Thyroid gland (tissue), 4 donors: ENCODE results near the gene CAMTA1. TPM values are rescaled to one million over a fixed set of nuclear protein-coding genes. Genes with fewer than 3 reads are reported as not detected.

ENCODE experiments used
- DNase-seq, 2 donors: peaks; one replicate each; pipeline ENCODE4 v3.0.0-alpha.2; 2019
- H3K27ac ChIP-seq, 3 donors: fragments of 200-600 bp; sonication (generic); 1 replicate in 2 of 3; 2 replicates in 1 of 3; pipeline ENCODE4 v1.5.1; 2016 to 2019; ENCODE audit warnings: mild to moderate bottlenecking in 1 of 3, moderate library complexity in 1 of 3
- H3K27me3 ChIP-seq: fragments of 200-600 bp; sonication (generic); one replicate; pipeline ENCODE4 v1.5.1; 2019
- H3K36me3 ChIP-seq, 2 donors: fragments of 200-600 bp; sonication (generic); one replicate each; pipeline ENCODE4 v1.5.1; 2016 to 2019
- H3K4me1 ChIP-seq, 2 donors: fragments of 200-600 bp; sonication (generic); one replicate each; pipeline ENCODE4 v1.5.1; 2017 to 2019
- H3K4me3 ChIP-seq, 3 donors: fragments of 200-600 bp; sonication (generic); replicated peaks in 1 of 3; 1 replicate in 2 of 3; 2 replicates in 1 of 3; pipeline ENCODE4 v1.5.1; 2016; ENCODE audit warnings: mild to moderate bottlenecking in 1 of 3
- H3K9me3 ChIP-seq: fragments of 200-600 bp; sonication (generic); one replicate; pipeline ENCODE4 v1.5.1; 2017
- POLR2A ChIP-seq, 2 donors: fragments of 450-650 bp; IDR thresholded peaks; one replicate each; pipeline ENCODE4 v1.6.1; 2017; ENCODE audit warnings: antibody characterized with exemption in 2 of 2, mild to moderate bottlenecking in 2 of 2, moderate library complexity in 1 of 2
- WGBS, 2 donors: methylation state at CpG; one replicate each; pipeline ENCODE4 v1.1.5; 2017; 5-methylcytosine and 5-hydroxymethylcytosine counted together
- intact Hi-C: fragments of 100-400 bp; cut with DNase I; formaldehyde crosslinking; loops from one replicate; pipeline ENCODE4 v1.15.1; 2023
- total RNA-seq, 4 donors: library from RNA; depleted of rRNA; stranded (reverse); fragments of >200 nt; gene quantifications; one replicate each; pipeline ENCODE4 v1.2.3, GENCODE V29; 2016
- TF ChIP-seq, protein P1 (sequence below), 6 experiments: fragments of 200-600 bp in 3 of 6; fragments of 450-650 bp in 3 of 6; sonication (generic) in 3 of 6; IDR thresholded peaks; one replicate each; pipeline ENCODE4 v1.5.1; 2016 to 2019; ENCODE audit warnings: antibody characterized with exemption in 6 of 6, mild to moderate bottlenecking in 2 of 6, inconsistent platforms in 1 of 6, moderate library complexity in 1 of 6

The CAMTA1 gene
- total RNA-seq, 4 donors from 2014 or later: 63.9 to 124 (median 101) TPM

GRCh38 chr1:7561331-7561921 lies 776.2 kb downstream of the CAMTA1 start:
- intact Hi-C loops: no loop called here
- TF ChIP-seq POLR2A (IDR thresholded peaks at IDR 0.05): no peak
- TF ChIP-seq, protein P1, sequence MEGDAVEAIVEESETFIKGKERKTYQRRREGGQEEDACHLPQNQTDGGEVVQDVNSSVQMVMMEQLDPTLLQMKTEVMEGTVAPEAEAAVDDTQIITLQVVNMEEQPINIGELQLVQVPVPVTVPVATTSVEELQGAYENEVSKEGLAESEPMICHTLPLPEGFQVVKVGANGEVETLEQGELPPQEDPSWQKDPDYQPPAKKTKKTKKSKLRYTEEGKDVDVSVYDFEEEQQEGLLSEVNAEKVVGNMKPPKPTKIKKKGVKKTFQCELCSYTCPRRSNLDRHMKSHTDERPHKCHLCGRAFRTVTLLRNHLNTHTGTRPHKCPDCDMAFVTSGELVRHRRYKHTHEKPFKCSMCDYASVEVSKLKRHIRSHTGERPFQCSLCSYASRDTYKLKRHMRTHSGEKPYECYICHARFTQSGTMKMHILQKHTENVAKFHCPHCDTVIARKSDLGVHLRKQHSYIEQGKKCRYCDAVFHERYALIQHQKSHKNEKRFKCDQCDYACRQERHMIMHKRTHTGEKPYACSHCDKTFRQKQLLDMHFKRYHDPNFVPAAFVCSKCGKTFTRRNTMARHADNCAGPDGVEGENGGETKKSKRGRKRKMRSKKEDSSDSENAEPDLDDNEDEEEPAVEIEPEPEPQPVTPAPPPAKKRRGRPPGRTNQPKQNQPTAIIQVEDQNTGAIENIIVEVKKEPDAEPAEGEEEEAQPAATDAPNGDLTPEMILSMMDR (IDR thresholded peaks at IDR 0.05): peak in 2 of 6 experiments; percentile 4 to 10
- Histone ChIP-seq H3K36me3 (no peaks in the 10 kb centered on the region), H3K4me1 (no peaks in the 10 kb centered on the region), H3K27me3 (no peaks in the 10 kb centered on the region), H3K9me3 (no peaks in the 10 kb centered on the region), H3K4me3 (no peak overlapping the region), H3K27ac (no peak overlapping the region)
- DNase-seq: no peak
- 71 to 84% methylated on average over 7 to 16 of the region's 16 CpGs for WGBS, 2 donors

DNA sequence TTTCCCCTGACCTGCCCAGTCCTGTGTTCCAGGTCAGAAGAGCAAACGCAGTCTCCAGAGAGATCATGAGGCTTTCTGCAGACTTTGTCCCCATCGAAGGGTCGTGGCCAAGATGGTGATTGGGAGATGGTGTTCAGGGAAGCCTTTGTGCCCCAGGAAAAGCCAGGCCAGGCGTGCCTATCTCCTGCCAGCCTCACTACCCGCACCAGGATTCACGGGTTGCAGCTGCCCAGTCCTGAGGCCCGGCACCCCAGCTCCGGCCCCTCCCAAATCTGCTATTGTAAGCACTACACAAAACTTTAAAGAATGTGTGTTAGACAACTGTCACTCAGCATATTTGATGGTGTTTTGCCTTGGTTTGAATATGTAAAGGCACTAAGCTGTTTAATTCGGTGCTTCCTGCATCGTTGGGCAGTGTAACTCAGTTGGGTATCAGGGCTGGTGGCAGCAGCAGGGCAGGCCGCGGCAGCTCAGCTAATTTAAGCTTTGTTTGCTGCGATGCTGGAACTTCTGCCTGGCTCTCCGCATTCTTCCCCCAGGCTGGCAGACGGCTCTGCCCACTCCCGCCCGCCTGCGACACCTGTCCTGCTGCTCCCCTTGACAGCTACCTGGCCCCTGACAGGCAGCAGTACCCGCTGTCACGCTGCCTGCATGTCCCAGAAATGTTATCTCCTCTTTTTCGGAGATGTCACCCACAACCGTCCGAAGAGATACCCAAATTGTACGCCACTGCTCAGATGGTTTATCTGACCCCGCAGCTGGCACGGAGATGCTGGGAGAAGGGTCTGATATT lies 776.9 kb downstream of the CAMTA1 start:
- no peak for DNase-seq
- H3K9me3 ChIP-seq: no peaks in the 10 kb centered on the region
- no peaks in the 10 kb centered on the region for H3K27me3 ChIP-seq
- H3K4me3 ChIP-seq: no peak overlapping the region
- intact Hi-C loops: no loop called here
- TF ChIP-seq POLR2A (IDR thresholded peaks at IDR 0.05): no peak
- TF ChIP-seq, protein P1 (IDR thresholded peaks at IDR 0.05): no peak
- WGBS, 2 donors: 88 to 90% methylated on average over 23 to 24 of the region's 26 CpGs
- no peaks in the 10 kb centered on the region for H3K36me3 ChIP-seq
- H3K27ac ChIP-seq: no peak overlapping the region
- H3K4me1 ChIP-seq: no peaks in the 10 kb centered on the region

- Histone ChIP-seq H3K9me3 (no peaks in the 10 kb centered on the region), H3K27ac (no peak overlapping the region), H3K4me3 (no peak overlapping the region), H3K4me1 (no peaks in the 10 kb centered on the region), H3K36me3 (no peaks in the 10 kb centered on the region), H3K27me3 (no peaks in the 10 kb centered on the region)
- intact Hi-C loops: no loop called here
- WGBS, 2 donors: 88 to 92% methylated on average over 14 to 20 of the region's 21 CpGs
- no peak for TF ChIP-seq POLR2A (IDR thresholded peaks at IDR 0.05)
- TF ChIP-seq, protein P1 (IDR thresholded peaks at IDR 0.05): no peak
- DNase-seq: no peak
Measured at GRCh38 chr1:7562729-7563605, 777.7 kb downstream of the CAMTA1 start.

- TF ChIP-seq, protein P1 (IDR thresholded peaks at IDR 0.05): no peak
- no peak for TF ChIP-seq POLR2A (IDR thresholded peaks at IDR 0.05)
- H3K9me3 ChIP-seq: no peaks in the 10 kb centered on the region
- WGBS, 2 donors: 89 to 91% methylated on average over 12 of the region's 12 CpGs
Measured at GRCh38 chr1:7564137-7564536, 778.9 kb downstream of the CAMTA1 start.

More at GRCh38 chr1:7564137-7564536, 778.9 kb downstream of the CAMTA1 start:
- intact Hi-C loops: no loop called here
- H3K27me3 ChIP-seq: no peaks in the 10 kb centered on the region
- DNase-seq: no peak
- no peak overlapping the region for H3K4me3 ChIP-seq
- H3K27ac ChIP-seq: no peak overlapping the region
- no peaks in the 10 kb centered on the region for H3K36me3 ChIP-seq
- no peaks in the 10 kb centered on the region for H3K4me1 ChIP-seq
